Effector CD4-positive, alpha-beta T cell (primary cell): ENCODE data around the gene DEPDC5.

Experiments used
- DNase-seq: peaks from one replicate; pipeline ENCODE4 v3.0.0-alpha.2; 2020

The DEPDC5 gene

GRCh38 chr22:31853736-31854495 lies 100.1 kb downstream of the DEPDC5 start:
- no peak for DNase-seq

- no peak for DNase-seq
Measured at GRCh38 chr22:31857247-31857646, 103.4 kb downstream of the DEPDC5 start.

GRCh38 chr22:31861226-31861840 lies 107.5 kb downstream of the DEPDC5 start:
- no peak for DNase-seq

- DNase-seq, result no peak
Measured at GRCh38 chr22:31866918-31867317, 113.1 kb downstream of the DEPDC5 start.

GRCh38 chr22:31867386-31868153 lies 113.8 kb downstream of the DEPDC5 start:
- no peak for DNase-seq

DNA sequence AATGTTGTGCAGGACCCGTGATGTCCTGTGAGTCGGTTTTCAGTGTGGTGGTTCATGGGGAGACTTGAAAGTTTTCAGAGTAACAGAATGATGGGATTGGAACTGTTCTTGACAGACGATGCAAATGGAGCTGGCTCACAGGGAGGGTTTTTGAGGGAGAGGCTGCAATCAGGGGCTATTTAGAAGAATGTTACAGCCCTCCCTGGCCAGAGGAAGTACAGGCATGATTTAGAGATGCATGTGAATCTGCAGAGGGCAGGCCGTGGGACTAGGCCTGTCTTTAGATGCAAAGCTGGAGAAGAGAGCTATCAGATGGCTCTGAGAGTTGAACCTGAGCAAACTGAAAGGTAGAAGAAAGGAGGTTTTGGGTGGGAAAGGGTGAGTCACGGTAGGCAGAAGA lies 115.9 kb downstream of the DEPDC5 start:
- no peak for DNase-seq

GRCh38 chr22:31870890-31871289 lies 117.1 kb downstream of the DEPDC5 start:
- DNase-seq, result no peak

- DNase-seq, result no peak
Measured at GRCh38 chr22:31871480-31871879, 117.7 kb downstream of the DEPDC5 start.

DNA sequence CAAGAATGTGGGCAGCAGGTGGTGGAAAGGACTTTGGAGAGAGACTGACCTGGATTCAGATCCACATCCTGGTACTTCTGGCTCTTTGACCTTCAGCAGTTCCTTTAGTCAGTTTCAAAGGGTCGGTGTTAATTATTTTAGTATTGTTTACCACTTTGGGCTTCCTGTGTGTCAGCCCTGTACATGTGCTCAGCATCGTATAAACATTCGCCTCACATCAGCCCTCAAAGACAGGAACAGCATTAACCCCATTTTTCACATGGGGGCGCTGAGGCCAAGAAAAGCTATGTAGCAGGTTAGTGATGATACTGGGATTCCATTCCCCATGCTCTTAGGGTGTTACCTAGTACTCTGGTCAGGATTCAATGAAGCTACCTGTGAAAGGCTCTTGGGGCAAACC lies 118.4 kb downstream of the DEPDC5 start:
- DNase-seq, result no peak

DNA sequence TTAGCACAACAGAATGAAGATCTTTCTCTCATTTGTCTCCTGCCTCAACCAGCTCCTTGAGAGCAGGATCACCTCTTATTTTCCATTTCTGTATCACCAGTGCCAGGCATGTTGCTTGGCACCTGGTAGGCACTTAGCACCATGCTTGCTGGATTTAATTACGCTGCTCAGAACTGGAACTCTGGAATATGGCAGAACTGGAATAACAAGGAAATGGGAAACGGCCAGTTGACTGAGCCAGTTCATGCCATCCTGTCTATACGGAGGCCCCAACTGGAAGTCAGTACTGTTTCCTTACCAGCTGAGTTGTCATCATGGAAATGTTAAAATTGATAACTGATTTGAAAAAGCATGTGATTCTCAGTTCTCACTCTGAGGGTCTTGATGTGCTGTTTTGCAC lies 121.0 kb downstream of the DEPDC5 start:
- no peak for DNase-seq

- no peak for DNase-seq
Measured at GRCh38 chr22:31876156-31876920, 122.5 kb downstream of the DEPDC5 start.

GRCh38 chr22:31879585-31879984 lies 125.8 kb downstream of the DEPDC5 start:
- DNase-seq, result no peak

- DNase-seq, result no peak
Measured at GRCh38 chr22:31881200-31881599, 127.4 kb downstream of the DEPDC5 start.

GRCh38 chr22:31881865-31882264 lies 128.0 kb downstream of the DEPDC5 start:
- no peak for DNase-seq

- DNase-seq, result no peak
Measured at GRCh38 chr22:31882971-31883370, 129.2 kb downstream of the DEPDC5 start.

DNA sequence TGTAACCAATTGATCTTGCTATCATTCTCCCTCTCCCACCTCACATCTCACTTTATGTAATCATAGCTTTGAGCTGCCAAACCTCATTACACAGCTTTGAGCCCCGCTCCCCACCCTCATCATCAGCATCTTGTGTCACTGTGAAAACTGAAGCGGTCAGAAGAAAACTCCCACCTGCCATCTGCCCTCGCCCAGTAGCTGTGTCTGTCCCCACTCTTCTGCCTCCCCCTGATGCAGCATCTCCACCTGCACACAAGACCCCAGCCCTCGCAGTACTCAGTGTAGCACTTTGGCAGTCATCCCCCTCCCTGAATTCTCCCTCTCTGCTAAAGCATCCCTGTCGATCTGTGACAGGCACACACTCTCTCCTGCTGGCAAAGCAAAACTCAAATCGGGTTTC lies 130.2 kb downstream of the DEPDC5 start:
- DNase-seq, result no peak

DNA sequence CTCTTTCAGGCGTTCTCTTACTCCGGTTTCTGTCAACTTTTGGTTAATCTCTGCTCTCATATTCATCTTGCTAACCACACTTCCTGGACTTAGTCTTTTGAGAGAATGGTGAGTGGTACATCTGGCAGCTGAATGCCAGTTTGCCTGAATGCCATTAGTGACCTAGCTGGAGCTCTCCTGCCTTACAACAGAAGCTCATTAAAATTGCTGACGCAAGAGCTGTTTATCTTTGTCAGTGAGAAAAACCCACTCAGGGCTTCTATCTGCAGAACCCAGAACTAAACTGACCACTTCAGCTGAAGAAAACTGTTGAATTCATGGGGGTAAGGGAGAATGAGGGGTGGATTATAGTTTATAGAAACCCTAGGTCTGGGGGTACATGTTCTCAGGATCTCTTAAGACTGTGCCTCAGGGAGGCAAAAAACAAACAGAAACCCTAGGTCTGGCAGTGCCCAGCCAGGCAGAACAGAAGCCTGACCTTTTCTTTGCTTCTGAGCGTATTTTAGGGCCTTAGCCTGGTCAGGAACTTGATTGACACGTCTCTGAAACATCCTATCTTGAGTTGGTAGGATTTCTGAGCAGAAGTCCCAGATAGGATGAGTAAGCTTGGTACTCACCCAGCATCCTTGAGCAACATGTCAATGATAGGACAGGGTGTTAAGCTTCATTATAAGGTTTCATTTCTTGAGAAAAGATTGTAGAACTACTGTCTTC lies 137.7 kb downstream of the DEPDC5 start:
- DNase-seq, result no peak

- no peak for DNase-seq
Measured at GRCh38 chr22:31892080-31892433, 138.2 kb downstream of the DEPDC5 start.

DNA sequence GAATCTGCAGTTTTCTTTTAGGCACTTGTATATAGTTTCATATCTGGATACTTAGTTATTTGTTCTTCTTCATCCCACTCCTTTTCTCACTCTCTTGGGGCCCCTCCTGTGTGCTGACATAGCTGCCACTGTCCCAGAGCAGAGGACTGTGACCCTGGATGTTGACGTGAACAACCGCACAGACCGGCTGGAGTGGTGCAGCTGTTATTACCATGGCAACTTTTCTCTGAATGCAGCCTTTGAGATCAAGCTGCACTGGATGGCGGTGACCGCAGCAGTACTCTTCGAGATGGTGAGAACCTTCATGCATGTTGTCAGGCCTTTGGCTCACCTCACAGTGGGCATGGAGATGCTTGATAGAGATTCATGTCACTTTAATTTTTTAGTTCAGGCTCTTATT lies 139.6 kb downstream of the DEPDC5 start:
- no peak for DNase-seq

- DNase-seq, result no peak
Measured at GRCh38 chr22:31895411-31896123, 141.7 kb downstream of the DEPDC5 start.

DNA sequence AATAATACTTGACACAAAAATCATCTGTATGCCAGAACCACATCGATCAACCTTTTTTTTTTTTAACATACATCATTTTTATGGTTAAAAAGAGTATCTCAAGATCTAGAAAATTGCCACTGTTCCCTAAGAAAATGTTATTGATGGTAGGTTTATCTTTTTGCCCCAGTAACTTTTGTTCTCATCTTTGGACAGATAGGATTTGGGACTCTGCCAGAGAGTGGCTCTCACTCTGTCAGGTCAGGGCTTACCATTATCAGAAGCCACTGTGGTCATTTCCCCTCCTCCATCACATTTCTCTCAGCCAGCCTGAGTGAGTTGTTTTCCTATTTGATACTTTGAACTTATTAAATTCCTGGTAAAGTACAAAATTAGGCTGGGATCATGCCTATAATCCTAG lies 142.7 kb downstream of the DEPDC5 start:
- no peak for DNase-seq
